NT2/D1 (cell line): ENCODE data around the gene PNMA8C.

Source experiments
- SUZ12 ChIP-seq: IDR thresholded peaks from 2 replicates; pipeline ENCODE4 v1.6.1; 2011; ENCODE audit not compliant: insufficient read length, insufficient read depth; ENCODE audit errors: extremely low read depth
- ZNF274 ChIP-seq: IDR thresholded peaks from 2 replicates; pipeline ENCODE4 v1.6.1; 2011; ENCODE audit warnings: mild to moderate bottlenecking, low read depth, low read length

- TF ChIP-seq ZNF274, result no peak
- TF ChIP-seq SUZ12, result no peak
Measured at GRCh38 chr19:46466536-46467196, 37.9 kb upstream of the PNMA8C start.
